ENCODE results near the gene CACNA1A. TPM values are rescaled to one million over a fixed set of nuclear protein-coding genes. Genes with fewer than 3 reads are reported as not detected.
"Not testable (repeated sequence)": the region's sequence is repeated elsewhere in the genome, so short reads cannot be mapped to it uniquely, and the experiment has no call there.

Gene CACNA1A
- total RNA-seq, 1 donor, result 0.21 TPM

- no peaks in the 10 kb centered on the region for H3K4me1 ChIP-seq (ENCODE audit: insufficient read depth, low read length)
- H3K27me3 ChIP-seq (ENCODE audit: insufficient read depth, low read length), result no peaks in the 10 kb centered on the region
- H3K9me3 ChIP-seq (ENCODE audit: low read depth, low read length), result no peaks in the 10 kb centered on the region
- H3K4me3 ChIP-seq (ENCODE audit: low read length), result no peak overlapping the region
Measured at GRCh38 chr19:13381827-13382632, 124.2 kb downstream of the CACNA1A start.

GRCh38 chr19:13376537-13376936 is 129.7 kb downstream of the CACNA1A start:
- no peak overlapping the region for H3K4me3 ChIP-seq (ENCODE audit: low read length)
- no peaks in the 10 kb centered on the region for H3K4me1 ChIP-seq (ENCODE audit: insufficient read depth, low read length)
- H3K9me3 ChIP-seq (ENCODE audit: low read depth, low read length), result no peaks in the 10 kb centered on the region
- H3K27me3 ChIP-seq (ENCODE audit: insufficient read depth, low read length), result no peaks in the 10 kb centered on the region

GRCh38 chr19:13373599-13373998 is 132.7 kb downstream of the CACNA1A start:
- H3K4me1 ChIP-seq (ENCODE audit: insufficient read depth, low read length), result no peaks in the 10 kb centered on the region
- no peaks in the 10 kb centered on the region for H3K27me3 ChIP-seq (ENCODE audit: insufficient read depth, low read length)
- H3K9me3 ChIP-seq (ENCODE audit: low read depth, low read length), result no peaks in the 10 kb centered on the region
- H3K4me3 ChIP-seq (ENCODE audit: low read length), result no peak overlapping the region

GRCh38 chr19:13370948-13371347 is 135.3 kb downstream of the CACNA1A start:
- Histone ChIP-seq H3K4me3 (ENCODE audit: low read length) (no peak overlapping the region), H3K4me1 (ENCODE audit: insufficient read depth, low read length) (no peaks in the 10 kb centered on the region), H3K27me3 (ENCODE audit: insufficient read depth, low read length) (no peaks in the 10 kb centered on the region), H3K9me3 (ENCODE audit: low read depth, low read length) (no peaks in the 10 kb centered on the region)

GRCh38 chr19:13366529-13367143 is 139.6 kb downstream of the CACNA1A start:
- Histone ChIP-seq H3K4me1 (ENCODE audit: insufficient read depth, low read length) (no peaks in the 10 kb centered on the region), H3K27me3 (ENCODE audit: insufficient read depth, low read length) (no peaks in the 10 kb centered on the region), H3K4me3 (ENCODE audit: low read length) (no peak overlapping the region)

GRCh38 chr19:13363954-13364353 is 142.3 kb downstream of the CACNA1A start:
- Histone ChIP-seq H3K4me3 (ENCODE audit: low read length) (no peak overlapping the region), H3K27me3 (ENCODE audit: insufficient read depth, low read length) (peaks cover 4% of the 10 kb centered on the region), H3K9me3 (ENCODE audit: low read depth, low read length) (no peaks in the 10 kb centered on the region), H3K4me1 (ENCODE audit: insufficient read depth, low read length) (no peaks in the 10 kb centered on the region)

More at GRCh38 chr19:13366529-13367143, 139.6 kb downstream of the CACNA1A start:
- H3K9me3 ChIP-seq (ENCODE audit: low read depth, low read length), result no peaks in the 10 kb centered on the region

GRCh38 chr19:13363245-13363644 is 143.0 kb downstream of the CACNA1A start:
- Histone ChIP-seq H3K27me3 (ENCODE audit: insufficient read depth, low read length) (peaks cover 4% of the 10 kb centered on the region), H3K9me3 (ENCODE audit: low read depth, low read length) (no peaks in the 10 kb centered on the region), H3K4me1 (ENCODE audit: insufficient read depth, low read length) (no peaks in the 10 kb centered on the region), H3K4me3 (ENCODE audit: low read length) (no peak overlapping the region)

GRCh38 chr19:13362668-13363067 is 143.6 kb downstream of the CACNA1A start:
- no peak overlapping the region for H3K4me3 ChIP-seq (ENCODE audit: low read length)
- no peaks in the 10 kb centered on the region for H3K9me3 ChIP-seq (ENCODE audit: low read depth, low read length)
- peaks cover 4% of the 10 kb centered on the region for H3K27me3 ChIP-seq (ENCODE audit: insufficient read depth, low read length)
- H3K4me1 ChIP-seq (ENCODE audit: insufficient read depth, low read length), result no peaks in the 10 kb centered on the region

GRCh38 chr19:13361726-13362125 is 144.6 kb downstream of the CACNA1A start:
- not testable (repeated sequence) for H3K9me3 ChIP-seq (ENCODE audit: low read depth, low read length); H3K4me3 ChIP-seq (ENCODE audit: low read length); H3K4me1 ChIP-seq (ENCODE audit: insufficient read depth, low read length); H3K27me3 ChIP-seq (ENCODE audit: insufficient read depth, low read length)

- Histone ChIP-seq H3K4me1 (ENCODE audit: insufficient read depth, low read length) (no peaks in the 10 kb centered on the region), H3K4me3 (ENCODE audit: low read length) (no peak overlapping the region), H3K9me3 (ENCODE audit: low read depth, low read length) (no peaks in the 10 kb centered on the region)
Measured at GRCh38 chr19:13356686-13357280, 149.5 kb downstream of the CACNA1A start.

GRCh38 chr19:13356185-13356584 is 150.1 kb downstream of the CACNA1A start:
- Histone ChIP-seq H3K9me3 (ENCODE audit: low read depth, low read length) (no peaks in the 10 kb centered on the region), H3K4me1 (ENCODE audit: insufficient read depth, low read length) (no peaks in the 10 kb centered on the region), H3K27me3 (ENCODE audit: insufficient read depth, low read length) (peaks cover 2% of the 10 kb centered on the region), H3K4me3 (ENCODE audit: low read length) (no peak overlapping the region)

More at GRCh38 chr19:13356686-13357280, 149.5 kb downstream of the CACNA1A start:
- peaks cover 4% of the 10 kb centered on the region for H3K27me3 ChIP-seq (ENCODE audit: insufficient read depth, low read length)

GRCh38 chr19:13355356-13355755 is 150.9 kb downstream of the CACNA1A start:
- Histone ChIP-seq H3K4me3 (ENCODE audit: low read length) (no peak overlapping the region), H3K27me3 (ENCODE audit: insufficient read depth, low read length) (no peaks in the 10 kb centered on the region), H3K4me1 (ENCODE audit: insufficient read depth, low read length) (no peaks in the 10 kb centered on the region), H3K9me3 (ENCODE audit: low read depth, low read length) (no peaks in the 10 kb centered on the region)

- no peak overlapping the region for H3K4me3 ChIP-seq (ENCODE audit: low read length)
Measured at GRCh38 chr19:13353625-13354024, 152.7 kb downstream of the CACNA1A start.

GRCh38 chr19:13350759-13351158 is 155.5 kb downstream of the CACNA1A start:
- H3K4me3 ChIP-seq (ENCODE audit: low read length), result no peak overlapping the region
- no peaks in the 10 kb centered on the region for H3K4me1 ChIP-seq (ENCODE audit: insufficient read depth, low read length)
- no peaks in the 10 kb centered on the region for H3K27me3 ChIP-seq (ENCODE audit: insufficient read depth, low read length)
- H3K9me3 ChIP-seq (ENCODE audit: low read depth, low read length), result no peaks in the 10 kb centered on the region

More at GRCh38 chr19:13353625-13354024, 152.7 kb downstream of the CACNA1A start:
- no peaks in the 10 kb centered on the region for H3K4me1 ChIP-seq (ENCODE audit: insufficient read depth, low read length)
- no peaks in the 10 kb centered on the region for H3K9me3 ChIP-seq (ENCODE audit: low read depth, low read length)
- no peaks in the 10 kb centered on the region for H3K27me3 ChIP-seq (ENCODE audit: insufficient read depth, low read length)

- Histone ChIP-seq H3K4me3 (ENCODE audit: low read length) (no peak overlapping the region), H3K27me3 (ENCODE audit: insufficient read depth, low read length) (no peaks in the 10 kb centered on the region), H3K4me1 (ENCODE audit: insufficient read depth, low read length) (no peaks in the 10 kb centered on the region), H3K9me3 (ENCODE audit: low read depth, low read length) (no peaks in the 10 kb centered on the region)
Measured at GRCh38 chr19:13350072-13350471, 156.2 kb downstream of the CACNA1A start.
